Hippocampal formation (tissue), 2 donors: ENCODE measurements around the gene BOLA2.
"Not testable (repeated sequence)": the region's sequence is repeated elsewhere in the genome, so short reads cannot be mapped to it uniquely, and the experiment has no call there.

Experiments used
- DNase-seq, 2 donors: peaks; one replicate each; lab custom pipeline; 2025; lab: John Stamatoyannopoulos, UW

The BOLA2 gene

GRCh38 chr16:29454269-29454668, at the start of gene BOLA2, which contains the start of gene SLX1B:
Gene BOLA2, minus strand, starts transcription at chr16:29454351. Its CDS starts 98 bp downstream, at chr16:29454253.
Gene SLX1B, plus strand, starts transcription at chr16:29454533.
- not testable (repeated sequence) for DNase-seq

GRCh38 chr16:29482276-29482675, 28.1 kb upstream of the BOLA2 start:
- DNase-seq, result not testable (repeated sequence)

GRCh38 chr16:29472065-29472464, 17.9 kb upstream of the BOLA2 start:
- DNase-seq, result not testable (repeated sequence)

GRCh38 chr16:29469660-29470059, 15.5 kb upstream of the BOLA2 start:
- not testable (repeated sequence) for DNase-seq

- DNase-seq, result not testable (repeated sequence)
Observed at GRCh38 chr16:29467654-29468366, 13.7 kb upstream of the BOLA2 start.

GRCh38 chr16:29466904-29467303, 12.8 kb upstream of the BOLA2 start:
- DNase-seq, result not testable (repeated sequence)

- DNase-seq, result not testable (repeated sequence)
Observed at GRCh38 chr16:29465985-29466824, 12.1 kb upstream of the BOLA2 start.

GRCh38 chr16:29460647-29461030, 6.5 kb upstream of the BOLA2 start:
- DNase-seq, result not testable (repeated sequence)

- DNase-seq, result not testable (repeated sequence)
Observed at GRCh38 chr16:29459706-29460646, 5.8 kb upstream of the BOLA2 start, which contains the start of gene SULT1A4. Gene SULT1A4, plus strand, starts transcription at chr16:29459913. Its CDS starts 1,473 bp downstream, at chr16:29461386.

- DNase-seq, result not testable (repeated sequence)
Observed at GRCh38 chr16:29457660-29458059, 3.5 kb upstream of the BOLA2 start.

- DNase-seq, result not testable (repeated sequence)
Observed at GRCh38 chr16:29454828-29455227, 677 bp upstream of the BOLA2 start.

GRCh38 chr16:29453754-29454153, 397 bp downstream of the BOLA2 start:
- DNase-seq, result not testable (repeated sequence)

- DNase-seq, result not testable (repeated sequence)
Observed at GRCh38 chr16:29425390-29425789, 28.8 kb downstream of the BOLA2 start.

GRCh38 chr16:29423587-29423986, 30.6 kb downstream of the BOLA2 start:
- not testable (repeated sequence) for DNase-seq

- not testable (repeated sequence) for DNase-seq
Observed at GRCh38 chr16:29405249-29405648, 48.9 kb downstream of the BOLA2 start.
